ENCODE data around the gene CIART. TPM values are rescaled to one million over a fixed set of nuclear protein-coding genes. Genes with fewer than 3 reads are reported as not detected.

Gene CIART, protein sequence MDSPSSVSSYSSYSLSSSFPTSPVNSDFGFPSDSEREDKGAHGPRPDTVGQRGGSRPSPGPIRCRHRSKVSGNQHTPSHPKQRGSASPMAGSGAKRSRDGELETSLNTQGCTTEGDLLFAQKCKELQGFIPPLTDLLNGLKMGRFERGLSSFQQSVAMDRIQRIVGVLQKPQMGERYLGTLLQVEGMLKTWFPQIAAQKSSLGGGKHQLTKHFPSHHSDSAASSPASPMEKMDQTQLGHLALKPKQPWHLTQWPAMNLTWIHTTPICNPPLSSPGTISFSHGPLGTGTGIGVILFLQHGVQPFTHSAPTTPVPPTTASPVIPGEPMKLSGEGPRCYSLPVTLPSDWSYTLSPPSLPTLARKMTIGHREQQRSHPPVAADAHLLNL
- total RNA-seq (2021; fragmentation: NEBNext Ultra II Directional; extraction: Animal tissue kit (Norgen Biotek cat#: 25700)) (9.6 and 10.6 TPM in 2 replicates), polyA plus RNA-seq (2011; rRNA removed) (23.3 and 33.3 TPM in 2 replicates), polyA minus RNA-seq (2011; rRNA and poly(A)+ RNA removed) (24.5 and 28.3 TPM in 2 replicates)
- 23.2 TPM for polyA plus RNA-seq (2011; cell fraction: cytosol; rRNA removed)
- polyA plus RNA-seq (2011; cell fraction: nucleus; rRNA removed), result 24.1 TPM
- 14.7 to 18.2 TPM (median 17.7 TPM) in 4 replicates for polyA plus RNA-seq (2012, experiment 1 of 2)
- polyA plus RNA-seq (2012, experiment 2 of 2), result 16.4 TPM
- 10.0 TPM for polyA plus RNA-seq (2013, experiment 1 of 2)
- 9.6 TPM for polyA plus RNA-seq (2013, experiment 2 of 2)
- 8.8 TPM for polyA minus RNA-seq (2011; cell fraction: cytosol; rRNA and poly(A)+ RNA removed)
- 10.9 TPM for polyA minus RNA-seq (2011; cell fraction: nucleus; rRNA and poly(A)+ RNA removed)
- long read RNA-seq, experiment 1, partial matches to known transcripts, result 1 of 10 reads
- long read RNA-seq, experiment 1, other reads (novel, unspliced or antisense), result 0 of 10 reads
- long read RNA-seq, experiment 2, transcript CIART-202 (6 exons, 1,179 nt), result major isoform, 14 of 21 reads
- long read RNA-seq, experiment 2, partial matches to known transcripts, result 0 of 21 reads
- long read RNA-seq, experiment 2, other reads (novel, unspliced or antisense), result 2 of 21 reads

DNA sequence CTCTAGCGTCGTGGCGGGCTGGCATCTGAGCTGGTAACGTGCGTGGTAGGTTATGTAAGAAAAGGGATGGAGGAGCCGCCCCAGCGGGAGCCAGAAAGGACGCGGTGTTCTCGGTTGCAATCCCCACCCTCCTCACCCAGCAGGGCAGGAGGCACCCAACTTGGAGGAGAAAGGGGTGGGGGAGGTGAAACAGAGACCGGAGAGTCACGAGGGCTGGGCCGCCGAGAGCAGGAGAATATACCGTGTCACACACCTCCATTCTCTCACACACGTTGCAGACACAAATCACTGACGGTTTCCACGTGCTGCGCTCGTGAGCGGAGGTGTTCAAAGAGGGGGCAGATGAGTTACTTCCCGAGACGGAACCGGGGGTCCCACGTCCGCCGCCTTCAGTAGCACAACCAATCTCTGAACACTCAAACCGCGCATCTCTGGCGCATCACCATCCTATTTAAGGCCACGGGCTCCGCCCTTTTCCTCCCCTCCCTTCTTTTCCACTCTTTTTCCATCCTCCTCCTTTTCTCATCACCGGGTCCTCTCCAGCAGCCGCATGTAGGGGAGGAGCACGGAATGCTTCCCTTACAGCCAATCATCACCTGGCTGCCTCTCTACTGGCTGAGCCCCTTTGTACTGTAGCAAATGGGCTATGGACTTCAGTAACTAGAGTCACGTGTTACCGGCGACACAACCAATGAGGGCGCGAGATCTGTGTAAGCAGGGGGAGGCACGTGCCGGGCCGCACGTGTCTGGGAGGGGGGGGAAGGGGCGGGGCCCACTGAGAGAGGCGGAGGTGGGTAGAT lies at the start of gene CIART:
Gene CIART (plus strand): TSS at position 797 of the 800 bp plus-strand sequence. CDS start 714 bp downstream, outside the sequence.
- peak within 1 kb of the TSS; percentile 65 for H4K5ac ChIP-seq (ENCODE audit: insufficient read length, low read depth, low read length)
- H3K4me1 ChIP-seq (replicated peaks in 1 of 4; ENCODE audit: control insufficient read depth in 3 of 4, insufficient read depth in 4 of 4, low read length in 3 of 4), result peaks cover 0 to 4% (median 2%) of the 10 kb centered on the region in 4 experiments; a peak in 2 of 7 replicates
- H3K9ac ChIP-seq (replicated peaks in 1 of 4; ENCODE audit: extremely low read depth in 1 of 4, low read depth in 3 of 4, low read length in 3 of 4), result peak within 1 kb of the TSS; percentile 86 to 91 (median 90)
- H3K4ac ChIP-seq (replicated peaks; ENCODE audit: insufficient read length, low read depth, low read length), result no peak within 1 kb of the TSS
- H3K4me2 ChIP-seq (ENCODE audit: insufficient read depth in 1 of 2, low read depth in 2 of 2, low read length in 2 of 2), result peak within 1 kb of the TSS; percentile 84 to 94
- H2BK120ac ChIP-seq (replicated peaks; ENCODE audit: low read depth, low read length), result peak within 1 kb of the TSS; percentile 11
- peak within 1 kb of the TSS; percentile 57 for H2AK5ac ChIP-seq (ENCODE audit: low read depth, low read length)
- H3K36me3 ChIP-seq (ENCODE audit: control insufficient read depth in 2 of 4, insufficient read depth in 4 of 4, low read length in 3 of 4), result peaks cover 6 to 13% (median 9%) of the 10 kb centered on the region in 4 experiments; a peak in 7 of 8 replicates
- H3K4me3 ChIP-seq (ENCODE audit: extremely low read depth in 1 of 4, insufficient read depth in 2 of 4, low read depth in 3 of 4, low read length in 4 of 4), result peak within 1 kb of the TSS; percentile 69 to 86 (median 81)
- peak within 1 kb of the TSS; percentile 84 for H2BK15ac ChIP-seq (ENCODE audit: low read length)
- peaks cover 8% of the 10 kb centered on the region; the same call in 1 of the 2 replicates for H3K23me2 ChIP-seq (ENCODE audit: low read depth, low read length)
- H3K14ac ChIP-seq (ENCODE audit: insufficient read length), result no peak within 1 kb of the TSS
- H4K20me1 ChIP-seq (replicated peaks in 1 of 2; ENCODE audit: control insufficient read depth in 1 of 2, insufficient read depth in 2 of 2, low read length in 2 of 2), result peaks cover 0 to 2% of the 10 kb centered on the region in 2 experiments
- no peaks in the 10 kb centered on the region for H3K9me3 ChIP-seq (ENCODE audit: insufficient read depth in 2 of 2, low read depth in 1 of 2, low read length in 1 of 2)
- peak within 1 kb of the TSS; percentile 41 for H2BK12ac ChIP-seq (ENCODE audit: low read depth, low read length)
- DNase-seq (ENCODE audit: low read depth in 1 of 2, low spot score in 2 of 2), result peak; percentile 88 to 96
- peaks cover 0 to 7% (median 7%) of the 10 kb centered on the region in 4 experiments; a peak in 4 of 7 replicates for H3K27me3 ChIP-seq (replicated peaks in 1 of 4; ENCODE audit: control insufficient read depth in 3 of 4, extremely low read depth in 1 of 4, insufficient read depth in 3 of 4, low read length in 3 of 4)
- WGBS, 2 experiments (ENCODE audit: extremely low coverage in 1 of 2, insufficient coverage in 1 of 2, insufficient read length in 1 of 2, insufficient replicate concordance in 2 of 2, low coverage in 1 of 2, low lambda C conversion rate in 2 of 2, missing lambda C conversion rate in 1 of 2), result 1% methylated on average over 40 of the region's 46 CpGs; no CpG with 5 or more reads in 1 of the 2 experiments
- H4K91ac ChIP-seq (replicated peaks; ENCODE audit: insufficient read length, low read length), result no peak within 1 kb of the TSS
- H3K27ac ChIP-seq (ENCODE audit: low read depth, low read length), result peak within 1 kb of the TSS; percentile 88
- H2AFZ ChIP-seq (ENCODE audit: low read length), result 0 out of 2 replicates have a peak within 1 kb of the TSS, but pooled peaks have one; percentile 39
- H2BK5ac ChIP-seq (ENCODE audit: low read depth, low read length), result peak within 1 kb of the TSS; percentile 83
- FAIRE-seq, result peak; percentile 98
- no peaks in the 10 kb centered on the region for H3K79me2 ChIP-seq (ENCODE audit: control insufficient read depth in 1 of 2, insufficient read depth in 2 of 2, low read length in 2 of 2)
- no peak within 1 kb of the TSS for H3K56ac ChIP-seq (replicated peaks; ENCODE audit: insufficient read length, low read depth, low read length)
- ChIA-PET POLR2A (ENCODE audit: partially characterized antibody) (interaction anchor here (0.5 to 25.2 kb wide), 14 partner anchors 9 to 394 kb away, joined by 3 to 535 read pairs (median 6); partner anchors contain the start of genes APH1A, C1orf54, CA14 and RPRD2), CTCF (ENCODE audit: partially characterized antibody) (interaction anchor here (0.7 to 16.5 kb wide), 9 partner anchors 11 to 190 kb away, joined by 3 to 326 read pairs (median 4); partner anchors contain the start of genes APH1A, C1orf54 and CA14)
- H3K18ac ChIP-seq (ENCODE audit: extremely low read depth, low read length), result peak within 1 kb of the TSS; percentile 84
- H4K8ac ChIP-seq (ENCODE audit: extremely low read depth, insufficient read depth, low read length), result peak within 1 kb of the TSS; percentile 92
- H3K23ac ChIP-seq (ENCODE audit: insufficient read length), result no peak within 1 kb of the TSS
- H3K79me1 ChIP-seq (ENCODE audit: low read depth, low read length), result no peaks in the 10 kb centered on the region
- H2BK20ac ChIP-seq (ENCODE audit: low read length), result no peak within 1 kb of the TSS
- 0 out of 2 replicates have a peak, but pooled peaks have one; percentile 3 for TF ChIP-seq TEAD4 (IDR thresholded peaks at IDR 0.05; ENCODE audit: low read depth, low read length)
- no peak for TF ChIP-seq CBX8 (IDR thresholded peaks at IDR 0.05; ENCODE audit: borderline replicate concordance, low read depth, low read length)
- 0 out of 2 replicates have a peak, but pooled peaks have one; percentile 5 for TF ChIP-seq TCF12 (IDR thresholded peaks at IDR 0.05; ENCODE audit: low read depth, low read length)
- TF ChIP-seq SP1 (IDR thresholded peaks at IDR 0.05; ENCODE audit: low read depth, low read length), result peak; percentile 93
- TF ChIP-seq YY1 (IDR thresholded peaks at IDR 0.05; ENCODE audit: low read depth, low read length), result no peak
- TF ChIP-seq POLR2A (IDR thresholded peaks at IDR 0.05; ENCODE audit: control extremely low read depth in 1 of 2, low read depth in 2 of 2, low read length in 2 of 2), result peak; percentile 77 to 85
- 0 out of 2 replicates have a peak, but pooled peaks have one; percentile 3 for TF ChIP-seq RFX5 (IDR thresholded peaks at IDR 0.05; ENCODE audit: borderline replicate concordance, low read depth, low read length)
